ENCODE results near the gene WDR5B. TPM values are rescaled to one million over a fixed set of nuclear protein-coding genes. Genes with fewer than 3 reads are reported as not detected.
A peak's percentile ranks its signal among the peaks of the same experiment; 100 is the strongest.

The WDR5B gene
- total and polyA plus RNA-seq, 2 of the 4 experiments (the other 2 are of a cell fraction): 3.1 to 5.6 TPM

DNA sequence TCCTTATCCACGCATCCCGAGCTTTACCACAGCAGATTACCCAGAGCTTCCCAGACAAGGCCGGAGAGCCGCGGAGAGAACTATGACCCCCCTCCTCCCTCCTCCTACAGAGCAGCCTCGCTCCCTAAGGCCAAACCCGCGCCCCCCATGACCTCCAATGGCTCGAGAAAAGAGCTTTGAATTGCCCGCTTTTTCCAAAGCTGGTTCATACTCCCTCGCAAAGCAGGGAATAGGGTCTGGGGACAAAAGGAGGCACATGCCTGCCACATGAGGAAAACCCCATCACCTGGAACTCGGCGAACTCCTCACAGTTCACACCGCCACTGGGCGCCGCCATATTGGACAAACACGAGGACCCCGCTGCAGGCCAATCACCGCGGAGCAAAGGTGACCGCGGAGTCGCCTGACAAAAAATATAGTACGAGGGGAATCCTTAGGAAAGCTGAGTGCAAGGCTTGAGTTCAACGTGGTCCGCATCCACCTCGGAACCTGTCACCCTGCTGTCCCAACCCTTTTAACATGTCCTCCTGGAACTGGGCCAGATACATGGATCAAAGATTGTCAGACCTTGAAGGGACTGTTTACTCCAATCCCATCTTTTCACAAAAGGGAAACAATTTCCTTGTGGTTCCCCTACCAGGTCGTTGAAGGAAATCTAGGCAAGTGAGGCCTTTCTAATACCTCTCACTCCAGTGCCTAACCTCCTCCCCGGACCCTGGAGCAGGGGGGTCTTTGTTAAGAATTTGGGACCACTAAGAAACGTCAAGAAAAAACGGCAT lies 32.8 kb downstream of the WDR5B start, which contains the start of gene MIX23:
Gene MIX23, minus strand, starts transcription at position 344 of the 779 bp plus-strand sequence. Its CDS starts 7 bp downstream, at position 337.
- peak within 1 kb of the TSS; percentile 94 for H3K14ac ChIP-seq (replicated peaks; ENCODE audit: low read depth, low read length)
- DNase-seq: peak; percentile 75
- peak within 1 kb of the TSS; percentile 92 for H3K4me3 ChIP-seq (ENCODE audit: insufficient read depth, low read depth, low read length)
- H4K91ac ChIP-seq (ENCODE audit: insufficient read depth, low read depth, low read length): peak within 1 kb of the TSS; percentile 90
- H3K9me1 ChIP-seq (ENCODE audit: insufficient read depth, low read length): peaks cover 3% of the 10 kb centered on the region; the same call in 1 of the 2 replicates
- peak within 1 kb of the TSS; percentile 95 for H3K18ac ChIP-seq (ENCODE audit: low read depth, low read length)
- in situ Hi-C loops (cut with MboI; ENCODE audit: low sequenced_read_pairs) (no loop called here), intact Hi-C loops (cut with micrococcal nuclease) (no loop called here), dilution Hi-C loops (cut with HindIII; ENCODE audit: low sequenced_read_pairs, unreplicated experiment) (no loop called here)
- peak within 1 kb of the TSS; percentile 94 to 100 for H4K8ac ChIP-seq (ENCODE audit: low read depth in 2 of 2, low read length in 2 of 2)
- POLR2A ChIA-PET (ENCODE audit: unreplicated experiment): no interaction called here
- H3K79me1 ChIP-seq (ENCODE audit: low read depth in 1 of 2, low read length in 2 of 2): peaks cover 5 to 27% of the 10 kb centered on the region in 2 experiments; a peak in 3 of 4 replicates
- no peaks in the 10 kb centered on the region for H3K4me1 ChIP-seq (ENCODE audit: control insufficient read depth, insufficient read depth, low read length)
- H3K27me3 ChIP-seq (ENCODE audit: control insufficient read depth, insufficient read depth, low read length): no peaks in the 10 kb centered on the region
- CTCF ChIA-PET: interaction anchor here (0.8 to 1.1 kb wide), 2 partner anchors 12 to 33 kb away, joined by 3 read pairs; no protein-coding TSS in a partner anchor
- H3K27ac ChIP-seq (ENCODE audit: insufficient read depth, low read length): peak within 1 kb of the TSS; percentile 95
- peak within 1 kb of the TSS; percentile 84 for H3K23ac ChIP-seq (ENCODE audit: low read depth, low read length)
- peak within 1 kb of the TSS; percentile 98 for H2AFZ ChIP-seq (replicated peaks; ENCODE audit: low read length, poor library complexity)
- peak within 1 kb of the TSS; percentile 49; the same call in 1 of the 2 replicates for H2BK120ac ChIP-seq (ENCODE audit: low read depth, low read length)
- H3K4ac ChIP-seq (ENCODE audit: low read depth, low read length): peak within 1 kb of the TSS; percentile 93
- no CpG with 5 or more reads among the region's 31 CpGs for WGBS, 2 experiments (ENCODE audit: extremely low coverage in 2 of 2, insufficient read length in 1 of 2)
- H2AK5ac ChIP-seq (ENCODE audit: low read depth, low read length): peak within 1 kb of the TSS; percentile 90
- H4K5ac ChIP-seq (ENCODE audit: low read depth, low read length): peak within 1 kb of the TSS; percentile 100
- no peak within 1 kb of the TSS for H2BK20ac ChIP-seq (ENCODE audit: low read depth, low read length)
- H4K20me1 ChIP-seq (ENCODE audit: insufficient read depth, low read length): no peaks in the 10 kb centered on the region
- peak within 1 kb of the TSS; percentile 93 for H2BK5ac ChIP-seq (ENCODE audit: low read depth, low read length, poor library complexity, severe bottlenecking)
- peak within 1 kb of the TSS; percentile 71; the same call in 2 of the 3 replicates for H2BK15ac ChIP-seq (ENCODE audit: low read depth, low read length)
- peak within 1 kb of the TSS; percentile 87 for H3K56ac ChIP-seq (ENCODE audit: extremely low read depth, insufficient read depth, low read length)
- H2AK9ac ChIP-seq (replicated peaks; ENCODE audit: low read depth, low read length, poor library complexity): peak within 1 kb of the TSS; percentile 91
- no peaks in the 10 kb centered on the region for H3K9me3 ChIP-seq (ENCODE audit: control insufficient read depth, insufficient read depth, low read length)
- no TSS peak for BruUV-seq (replicated peaks)
- no peaks in the 10 kb centered on the region for H3K36me3 ChIP-seq (ENCODE audit: control insufficient read depth, insufficient read depth, low read length)
- peak within 1 kb of the TSS; percentile 95 for H3K9ac ChIP-seq (ENCODE audit: low read depth, low read length)
- peak within 1 kb of the TSS; percentile 99 for H3K4me2 ChIP-seq (ENCODE audit: low read depth, low read length)
- peak; percentile 81 for ATAC-seq (ENCODE audit: low read depth)
- TF ChIP-seq POLR2A (IDR thresholded peaks at IDR 0.05; ENCODE audit: low read depth, low read length) (peak; percentile 85), CHD1 (IDR thresholded peaks at IDR 0.05; ENCODE audit: low read depth, low read length) (no peak; the same call in 1 of the 2 replicates), FOS (IDR thresholded peaks at IDR 0.05; ENCODE audit: low read depth, low read length) (no peak), MXI1 (IDR thresholded peaks at IDR 0.05; ENCODE audit: borderline replicate concordance, low read depth, low read length) (peak; percentile 91), RCOR1 (IDR thresholded peaks at IDR 0.05; ENCODE audit: insufficient replicate concordance, low read length) (no peak), SMC3 (IDR thresholded peaks at IDR 0.05; ENCODE audit: low read depth, low read length) (no peak), BHLHE40 (IDR thresholded peaks at IDR 0.05; ENCODE audit: low read depth, low read length) (peak; percentile 40; the same call in 1 of the 2 replicates), CEBPB (IDR thresholded peaks at IDR 0.05; ENCODE audit: low read depth, low read length) (no peak), NFE2L2 (IDR thresholded peaks at IDR 0.05; ENCODE audit: low read depth, low read length) (no peak), MAZ (IDR thresholded peaks at IDR 0.05; ENCODE audit: borderline replicate concordance, low read depth, low read length) (peak; percentile 16; the same call in 1 of the 2 replicates), RFX5 (IDR thresholded peaks at IDR 0.05; ENCODE audit: low read depth, low read length) (no peak)
- TF ChIP-seq, protein P1, sequence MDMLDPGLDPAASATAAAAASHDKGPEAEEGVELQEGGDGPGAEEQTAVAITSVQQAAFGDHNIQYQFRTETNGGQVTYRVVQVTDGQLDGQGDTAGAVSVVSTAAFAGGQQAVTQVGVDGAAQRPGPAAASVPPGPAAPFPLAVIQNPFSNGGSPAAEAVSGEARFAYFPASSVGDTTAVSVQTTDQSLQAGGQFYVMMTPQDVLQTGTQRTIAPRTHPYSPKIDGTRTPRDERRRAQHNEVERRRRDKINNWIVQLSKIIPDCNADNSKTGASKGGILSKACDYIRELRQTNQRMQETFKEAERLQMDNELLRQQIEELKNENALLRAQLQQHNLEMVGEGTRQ (IDR thresholded peaks at IDR 0.05; ENCODE audit: low read depth, low read length): 0 out of 2 replicates have a peak, but pooled peaks have one; percentile 31
- TF ChIP-seq, protein P2, sequence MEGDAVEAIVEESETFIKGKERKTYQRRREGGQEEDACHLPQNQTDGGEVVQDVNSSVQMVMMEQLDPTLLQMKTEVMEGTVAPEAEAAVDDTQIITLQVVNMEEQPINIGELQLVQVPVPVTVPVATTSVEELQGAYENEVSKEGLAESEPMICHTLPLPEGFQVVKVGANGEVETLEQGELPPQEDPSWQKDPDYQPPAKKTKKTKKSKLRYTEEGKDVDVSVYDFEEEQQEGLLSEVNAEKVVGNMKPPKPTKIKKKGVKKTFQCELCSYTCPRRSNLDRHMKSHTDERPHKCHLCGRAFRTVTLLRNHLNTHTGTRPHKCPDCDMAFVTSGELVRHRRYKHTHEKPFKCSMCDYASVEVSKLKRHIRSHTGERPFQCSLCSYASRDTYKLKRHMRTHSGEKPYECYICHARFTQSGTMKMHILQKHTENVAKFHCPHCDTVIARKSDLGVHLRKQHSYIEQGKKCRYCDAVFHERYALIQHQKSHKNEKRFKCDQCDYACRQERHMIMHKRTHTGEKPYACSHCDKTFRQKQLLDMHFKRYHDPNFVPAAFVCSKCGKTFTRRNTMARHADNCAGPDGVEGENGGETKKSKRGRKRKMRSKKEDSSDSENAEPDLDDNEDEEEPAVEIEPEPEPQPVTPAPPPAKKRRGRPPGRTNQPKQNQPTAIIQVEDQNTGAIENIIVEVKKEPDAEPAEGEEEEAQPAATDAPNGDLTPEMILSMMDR (conservative IDR thresholded peaks at IDR 0.05; ENCODE audit: low read depth, low read length): no peak
- TF ChIP-seq, protein P3, sequence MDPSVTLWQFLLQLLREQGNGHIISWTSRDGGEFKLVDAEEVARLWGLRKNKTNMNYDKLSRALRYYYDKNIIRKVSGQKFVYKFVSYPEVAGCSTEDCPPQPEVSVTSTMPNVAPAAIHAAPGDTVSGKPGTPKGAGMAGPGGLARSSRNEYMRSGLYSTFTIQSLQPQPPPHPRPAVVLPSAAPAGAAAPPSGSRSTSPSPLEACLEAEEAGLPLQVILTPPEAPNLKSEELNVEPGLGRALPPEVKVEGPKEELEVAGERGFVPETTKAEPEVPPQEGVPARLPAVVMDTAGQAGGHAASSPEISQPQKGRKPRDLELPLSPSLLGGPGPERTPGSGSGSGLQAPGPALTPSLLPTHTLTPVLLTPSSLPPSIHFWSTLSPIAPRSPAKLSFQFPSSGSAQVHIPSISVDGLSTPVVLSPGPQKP (IDR thresholded peaks at IDR 0.05; ENCODE audit: borderline replicate concordance, low read depth, low read length): no peak
